Smooth muscle cell (in vitro differentiated cells): ENCODE measurements around the gene KLF5. TPM values are rescaled to one million over a fixed set of nuclear protein-coding genes. Genes with fewer than 3 reads are reported as not detected.

Source experiments
- DNase-seq: peaks from one replicate; lab custom pipeline; 2025; ENCODE audit not compliant: unreplicated experiment; lab: John Stamatoyannopoulos, UW
- H2AFZ ChIP-seq: fragments of 200-600 bp; sonication (generic); 2 replicates; pipeline ENCODE4 v1.6.0; 2016; ENCODE audit warnings: antibody characterized with exemption, low read depth, mild to moderate bottlenecking
- H3F3A ChIP-seq: fragments of 200-600 bp; sonication (generic); 2 replicates; pipeline ENCODE4 v1.6.0; 2017; ENCODE audit warnings: antibody characterized with exemption, low read depth
- H3K27ac ChIP-seq: fragments of 200-600 bp; sonication (generic); 2 replicates; pipeline ENCODE4 v1.5.1; 2016; ENCODE audit warnings: low read depth, mild to moderate bottlenecking
- H3K27me3 ChIP-seq: fragments of 200-600 bp; sonication (generic); 2 replicates; pipeline ENCODE4 v1.6.1; 2016; ENCODE audit warnings: low read depth, mild to moderate bottlenecking
- H3K36me3 ChIP-seq: fragments of 200-600 bp; sonication (generic); 2 replicates; pipeline ENCODE4 v1.5.1; 2016; ENCODE audit warnings: low read depth
- H3K4me1 ChIP-seq: fragments of 200-600 bp; sonication (generic); 2 replicates; pipeline ENCODE4 v1.5.1; 2016; ENCODE audit warnings: low read depth
- H3K4me2 ChIP-seq: fragments of 200-600 bp; sonication (generic); 2 replicates; pipeline ENCODE4 v1.6.0; 2016; ENCODE audit warnings: mild to moderate bottlenecking
- H3K4me3 ChIP-seq: fragments of 200-600 bp; sonication (generic); 2 replicates; pipeline ENCODE4 v1.5.1; 2016; ENCODE audit warnings: mild to moderate bottlenecking
- H3K79me2 ChIP-seq: fragments of 200-600 bp; sonication (generic); 2 replicates; pipeline ENCODE4 v1.6.0; 2016; ENCODE audit warnings: low read depth, mild to moderate bottlenecking
- H3K9ac ChIP-seq: fragments of 200-600 bp; sonication (generic); 2 replicates; pipeline ENCODE4 v1.6.0; 2016; ENCODE audit warnings: low read depth
- H3K9me3 ChIP-seq: fragments of 200-600 bp; sonication (generic); replicated peaks from 2 replicates; pipeline ENCODE4 v1.5.1; 2016; ENCODE audit warnings: low read depth
- H4K20me1 ChIP-seq: fragments of 200-600 bp; sonication (generic); 2 replicates; pipeline ENCODE4 v1.6.0; 2016; ENCODE audit warnings: low read depth
- WGBS: methylation state at CpG from one replicate; pipeline ENCODE4 v1.1.7; 2016; ENCODE audit warnings: low lambda C conversion rate; 5-methylcytosine and 5-hydroxymethylcytosine counted together
- polyA plus RNA-seq: library from polyadenylated mRNA; unstranded; fragments of >200 nt; fragmentation: Nextera tagmentation; extraction: Ambion mirVana; gene quantifications from 2 replicates; pipeline ENCODE4 v1.2.1, GENCODE V29; 2016
- total RNA-seq: library from RNA; depleted of rRNA; stranded (reverse); fragments of >200 nt; gene quantifications from 2 replicates; pipeline ENCODE4 v1.2.3, GENCODE V29; 2014
- TF ChIP-seq, protein P1 (sequence below): fragments of 200-600 bp; sonication (generic); IDR thresholded peaks from 2 replicates; pipeline ENCODE4 v1.5.1; 2017; ENCODE audit warnings: borderline replicate concordance, mild to moderate bottlenecking, antibody characterized with exemption; ENCODE audit not compliant: insufficient read depth, poor library complexity, severe bottlenecking

The KLF5 gene
- total and polyA plus RNA-seq, 2 experiments from 2014 or later = 9.7 to 30.0 TPM

DNA sequence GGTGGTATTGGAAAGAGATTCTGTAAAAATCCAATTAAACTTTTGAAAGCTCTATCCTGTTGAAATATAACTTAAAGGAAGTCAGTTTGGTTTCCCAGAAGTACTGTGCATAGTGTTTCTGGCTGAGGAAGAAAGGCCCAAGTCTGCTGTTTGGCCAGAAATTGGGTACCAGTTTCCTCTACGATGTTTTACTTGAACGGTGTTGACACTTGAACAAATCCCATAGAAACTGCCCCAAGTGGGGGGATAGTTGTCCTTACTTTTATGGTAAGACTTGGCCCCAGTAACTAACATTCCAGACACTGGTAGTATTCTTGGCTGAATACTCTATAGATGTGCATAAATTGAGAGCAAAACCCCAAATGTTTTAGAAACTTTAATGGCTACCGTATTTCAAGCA is 14.2 kb downstream of the KLF5 start:
- Histone ChIP-seq H3K4me2 (peak overlapping the region; percentile 20), H3K79me2 (peaks cover 12% of the 10 kb centered on the region), H3K4me1 (peaks cover 11% of the 10 kb centered on the region), H3K27ac (peak overlapping the region; percentile 51), H4K20me1 (no peaks in the 10 kb centered on the region), H3K9ac (no peak overlapping the region), H3F3A (no peaks in the 10 kb centered on the region), H3K9me3 (no peaks in the 10 kb centered on the region), H3K4me3 (no peak overlapping the region), H3K27me3 (no peaks in the 10 kb centered on the region), H2AFZ (peak overlapping the region; percentile 4), H3K36me3 (peaks cover 1% of the 10 kb centered on the region)
- TF ChIP-seq, protein P1, sequence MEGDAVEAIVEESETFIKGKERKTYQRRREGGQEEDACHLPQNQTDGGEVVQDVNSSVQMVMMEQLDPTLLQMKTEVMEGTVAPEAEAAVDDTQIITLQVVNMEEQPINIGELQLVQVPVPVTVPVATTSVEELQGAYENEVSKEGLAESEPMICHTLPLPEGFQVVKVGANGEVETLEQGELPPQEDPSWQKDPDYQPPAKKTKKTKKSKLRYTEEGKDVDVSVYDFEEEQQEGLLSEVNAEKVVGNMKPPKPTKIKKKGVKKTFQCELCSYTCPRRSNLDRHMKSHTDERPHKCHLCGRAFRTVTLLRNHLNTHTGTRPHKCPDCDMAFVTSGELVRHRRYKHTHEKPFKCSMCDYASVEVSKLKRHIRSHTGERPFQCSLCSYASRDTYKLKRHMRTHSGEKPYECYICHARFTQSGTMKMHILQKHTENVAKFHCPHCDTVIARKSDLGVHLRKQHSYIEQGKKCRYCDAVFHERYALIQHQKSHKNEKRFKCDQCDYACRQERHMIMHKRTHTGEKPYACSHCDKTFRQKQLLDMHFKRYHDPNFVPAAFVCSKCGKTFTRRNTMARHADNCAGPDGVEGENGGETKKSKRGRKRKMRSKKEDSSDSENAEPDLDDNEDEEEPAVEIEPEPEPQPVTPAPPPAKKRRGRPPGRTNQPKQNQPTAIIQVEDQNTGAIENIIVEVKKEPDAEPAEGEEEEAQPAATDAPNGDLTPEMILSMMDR = no peak
- WGBS = 46% methylated on average over 3 of the region's 3 CpGs
- no peak for DNase-seq

DNA sequence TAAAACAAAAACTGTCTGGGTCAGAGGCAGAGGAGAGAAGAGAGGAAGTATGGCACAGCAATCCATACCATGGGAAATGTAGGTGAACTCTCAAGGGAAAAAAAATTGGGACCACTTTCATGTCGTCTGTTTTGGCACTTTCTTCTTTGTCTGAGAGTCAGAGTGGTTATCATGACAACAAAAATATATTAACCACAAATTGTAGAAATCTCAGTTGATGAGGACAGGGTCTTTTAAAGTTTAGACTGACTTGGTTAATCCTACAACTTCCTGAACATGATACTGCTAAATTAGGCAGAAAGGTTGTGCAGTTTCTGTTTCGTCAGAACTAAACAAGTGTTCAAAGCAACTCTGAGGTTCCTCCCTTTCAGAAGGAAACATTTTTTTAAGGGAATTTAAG is 15.2 kb downstream of the KLF5 start:
- H3K4me3 ChIP-seq = peak overlapping the region; percentile 12
- no peaks in the 10 kb centered on the region for H3K27me3 ChIP-seq
- no peak for DNase-seq
- WGBS = 34% methylated on average over 2 of the region's 2 CpGs
- H3K36me3 ChIP-seq = no peaks in the 10 kb centered on the region
- peak overlapping the region; percentile 51 for H3K27ac ChIP-seq
- TF ChIP-seq, protein P1 = no peak
- no peaks in the 10 kb centered on the region for H3K9me3 ChIP-seq
- H3K4me1 ChIP-seq = peaks cover 11% of the 10 kb centered on the region
- no peak overlapping the region for H3K9ac ChIP-seq
- no peaks in the 10 kb centered on the region for H3F3A ChIP-seq
- H3K4me2 ChIP-seq = peak overlapping the region; percentile 58
- peaks cover 12% of the 10 kb centered on the region for H3K79me2 ChIP-seq
- H2AFZ ChIP-seq = peak overlapping the region; percentile 20
- H4K20me1 ChIP-seq = no peaks in the 10 kb centered on the region

DNA sequence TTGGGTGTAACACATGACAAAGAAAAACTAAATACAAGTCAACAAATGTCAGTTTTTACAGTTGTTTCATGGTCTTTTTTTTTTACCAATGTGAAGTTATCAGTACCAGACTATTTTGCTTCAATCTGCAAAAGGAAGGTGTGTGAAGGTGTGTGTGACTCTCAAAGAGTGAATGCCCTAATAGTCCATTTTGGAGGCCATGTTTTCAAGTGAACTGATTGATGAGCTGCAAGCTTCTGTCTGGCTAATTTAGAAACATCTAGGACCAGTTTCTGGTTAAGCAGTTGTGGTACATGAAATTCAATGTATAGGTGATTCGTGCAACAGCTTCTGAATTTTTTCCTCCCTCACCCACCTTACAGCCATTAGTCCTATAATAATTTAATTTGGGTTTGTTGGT is 16.1 kb downstream of the KLF5 start:
- Histone ChIP-seq H3K27ac (no peak overlapping the region), H3K4me2 (peak overlapping the region; percentile 58), H3K4me1 (peaks cover 8% of the 10 kb centered on the region), H3K4me3 (no peak overlapping the region), H4K20me1 (no peaks in the 10 kb centered on the region), H3K9me3 (no peaks in the 10 kb centered on the region), H2AFZ (no peak overlapping the region), H3K79me2 (peaks cover 12% of the 10 kb centered on the region), H3K36me3 (no peaks in the 10 kb centered on the region), H3F3A (no peaks in the 10 kb centered on the region), H3K9ac (no peak overlapping the region), H3K27me3 (no peaks in the 10 kb centered on the region)
- DNase-seq = no peak
- 56% methylated on average over 1 of the region's 1 CpG for WGBS
- TF ChIP-seq, protein P1 = no peak

DNA sequence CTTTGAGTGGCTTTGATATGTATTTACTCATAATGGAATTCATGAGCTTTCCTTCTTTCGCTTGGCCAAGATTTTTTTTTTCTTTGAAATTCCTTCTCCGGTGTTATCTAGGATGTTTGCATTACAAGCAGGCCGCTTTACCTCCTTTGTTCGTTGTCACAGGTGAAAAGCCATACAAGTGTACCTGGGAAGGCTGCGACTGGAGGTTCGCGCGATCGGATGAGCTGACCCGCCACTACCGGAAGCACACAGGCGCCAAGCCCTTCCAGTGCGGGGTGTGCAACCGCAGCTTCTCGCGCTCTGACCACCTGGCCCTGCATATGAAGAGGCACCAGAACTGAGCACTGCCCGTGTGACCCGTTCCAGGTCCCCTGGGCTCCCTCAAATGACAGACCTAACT is 16.7 kb downstream of the KLF5 start:
- Histone ChIP-seq H3K36me3 (no peaks in the 10 kb centered on the region), H3F3A (no peaks in the 10 kb centered on the region), H3K27ac (peak overlapping the region; percentile 34), H3K4me3 (peak overlapping the region; percentile 14), H3K9ac (no peak overlapping the region), H3K79me2 (peaks cover 12% of the 10 kb centered on the region), H3K4me1 (peaks cover 8% of the 10 kb centered on the region), H3K9me3 (no peaks in the 10 kb centered on the region), H3K27me3 (no peaks in the 10 kb centered on the region), H4K20me1 (no peaks in the 10 kb centered on the region), H3K4me2 (peak overlapping the region; percentile 23), H2AFZ (no peak overlapping the region)
- 45% methylated on average over 18 of the region's 18 CpGs for WGBS
- no peak for DNase-seq
- TF ChIP-seq, protein P1 = no peak
